Transverse colon (tissue), 4 donors: ENCODE measurements around the gene GTF2A1L. TPM values are rescaled to one million over a fixed set of nuclear protein-coding genes. Genes with fewer than 3 reads are reported as not detected.

Source experiments
- DNase-seq: peaks from one replicate; pipeline ENCODE4 v3.0.0-alpha.2; 2019
- H3K27ac ChIP-seq, 4 donors: fragments of 200-600 bp; sonication (generic); 2 replicates each; pipeline ENCODE4 v1.5.1; 2016 to 2018; ENCODE audit warnings: inconsistent platforms in 4 of 4
- H3K27me3 ChIP-seq: fragments of 200-600 bp; sonication (generic); 2 replicates; pipeline ENCODE4 v1.5.1; 2017; ENCODE audit warnings: inconsistent platforms
- H3K36me3 ChIP-seq, 4 donors: fragments of 200-600 bp; sonication (generic); 2 replicates each; pipeline ENCODE4 v1.5.1; 2017 to 2019; ENCODE audit warnings: inconsistent platforms in 4 of 4
- H3K4me1 ChIP-seq, 4 donors: fragments of 200-600 bp; sonication (generic); 2 replicates each; pipeline ENCODE4 v1.5.1; 2017 to 2020; ENCODE audit warnings: inconsistent platforms in 4 of 4
- H3K4me3 ChIP-seq, 4 donors: fragments of 200-600 bp; sonication (generic); 1 replicate in 1 of 4; 2 replicates in 3 of 4; pipeline versions ENCODE4 v1.5.1 to v1.6.1; 2017 to 2019; ENCODE audit warnings: inconsistent platforms in 4 of 4
- H3K9me3 ChIP-seq, 2 donors: fragments of 200-600 bp; sonication (generic); 2 replicates each; pipeline ENCODE4 v1.5.1; 2017 to 2019; ENCODE audit warnings: inconsistent platforms in 2 of 2
- EP300 ChIP-seq: sonication (generic); formaldehyde crosslinking; IDR thresholded peaks from one replicate; pipeline ENCODE4 v1.6.1; 2017; ENCODE audit warnings: antibody characterized with exemption, low read depth
- POLR2A ChIP-seq: fragments of 450-650 bp; IDR thresholded peaks from one replicate; pipeline ENCODE4 v1.6.1; 2016; ENCODE audit warnings: antibody characterized with exemption, mild to moderate bottlenecking, moderate library complexity
- POLR2AphosphoS5 ChIP-seq, 3 donors: sonication (generic); formaldehyde crosslinking; IDR thresholded peaks; one replicate each; pipeline ENCODE4 v1.6.1; 2016; ENCODE audit warnings: antibody characterized with exemption in 3 of 3
- WGBS, 2 donors: methylation state at CpG; one replicate each; pipeline ENCODE4 v1.1.5; 2018; ENCODE audit warnings: low coverage in 1 of 2; 5-methylcytosine and 5-hydroxymethylcytosine counted together
- in situ Hi-C, 4 donors: fragments of 200-750 bp; cut with MboI; loops; one replicate each; pipeline versions ENCODE4 v1.15.0 to v1.15.1; 2017; ENCODE audit warnings: low sequenced_read_pairs in 3 of 4, low pct_ligation_motif_present in 1 of 4, low pct_unique_long_range_greater_than_20kb in 1 of 4
- intact Hi-C: fragments of 100-400 bp; cut with DNase I; formaldehyde crosslinking; loops from one replicate; pipeline ENCODE4 v1.15.1; 2023; ENCODE audit warnings: low total_unique reads
- total RNA-seq, 4 donors: library from RNA; depleted of rRNA; stranded (reverse); fragments of >200 nt; gene quantifications; one replicate each; pipeline ENCODE4 v1.1.0, GENCODE V29; 2016
- TF ChIP-seq, protein P1 (sequence below), 5 experiments: fragments of 200-600 bp in 3 of 5; fragments of 450-650 bp in 2 of 5; sonication (generic) in 3 of 5; IDR thresholded peaks; 1 replicate in 2 of 5; 2 replicates in 3 of 5; pipeline ENCODE4 v1.5.1; 2016 to 2017; ENCODE audit warnings: antibody characterized with exemption in 5 of 5, inconsistent platforms in 3 of 5, mild to moderate bottlenecking in 2 of 5, moderate library complexity in 1 of 5

The GTF2A1L gene
- total RNA-seq, 4 donors from 2014 or later: 1.6 to 15.2 (median 9.2) TPM; not detected in 1

GRCh38 chr2:48624696-48625095 lies 7.0 kb downstream of the GTF2A1L start:
- TF ChIP-seq POLR2AphosphoS5 (IDR thresholded peaks at IDR 0.05) (no peak), POLR2A (no peak), EP300 (no peak)
- TF ChIP-seq, protein P1, sequence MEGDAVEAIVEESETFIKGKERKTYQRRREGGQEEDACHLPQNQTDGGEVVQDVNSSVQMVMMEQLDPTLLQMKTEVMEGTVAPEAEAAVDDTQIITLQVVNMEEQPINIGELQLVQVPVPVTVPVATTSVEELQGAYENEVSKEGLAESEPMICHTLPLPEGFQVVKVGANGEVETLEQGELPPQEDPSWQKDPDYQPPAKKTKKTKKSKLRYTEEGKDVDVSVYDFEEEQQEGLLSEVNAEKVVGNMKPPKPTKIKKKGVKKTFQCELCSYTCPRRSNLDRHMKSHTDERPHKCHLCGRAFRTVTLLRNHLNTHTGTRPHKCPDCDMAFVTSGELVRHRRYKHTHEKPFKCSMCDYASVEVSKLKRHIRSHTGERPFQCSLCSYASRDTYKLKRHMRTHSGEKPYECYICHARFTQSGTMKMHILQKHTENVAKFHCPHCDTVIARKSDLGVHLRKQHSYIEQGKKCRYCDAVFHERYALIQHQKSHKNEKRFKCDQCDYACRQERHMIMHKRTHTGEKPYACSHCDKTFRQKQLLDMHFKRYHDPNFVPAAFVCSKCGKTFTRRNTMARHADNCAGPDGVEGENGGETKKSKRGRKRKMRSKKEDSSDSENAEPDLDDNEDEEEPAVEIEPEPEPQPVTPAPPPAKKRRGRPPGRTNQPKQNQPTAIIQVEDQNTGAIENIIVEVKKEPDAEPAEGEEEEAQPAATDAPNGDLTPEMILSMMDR (IDR thresholded peaks at IDR 0.05): no peak
- no peaks in the 10 kb centered on the region for H3K4me1 ChIP-seq
- WGBS, 2 donors: 48 to 77% methylated on average over 2 of the region's 2 CpGs
- H3K27me3 ChIP-seq: no peaks in the 10 kb centered on the region
- intact Hi-C loops: no loop called here
- in situ Hi-C loops: no loop called here
- H3K27ac ChIP-seq: no peak overlapping the region
- H3K4me3 ChIP-seq: no peak overlapping the region
- H3K36me3 ChIP-seq: no peaks in the 10 kb centered on the region
- H3K9me3 ChIP-seq: no peaks in the 10 kb centered on the region
- no peak for DNase-seq

GRCh38 chr2:48626047-48626446 lies 8.4 kb downstream of the GTF2A1L start:
- intact Hi-C loops (no loop called here), in situ Hi-C loops (no loop called here)
- H3K36me3 ChIP-seq: no peaks in the 10 kb centered on the region

GRCh38 chr2:48633143-48633542 lies 15.5 kb downstream of the GTF2A1L start:
- Histone ChIP-seq H3K27me3 (no peaks in the 10 kb centered on the region), H3K4me3 (no peak overlapping the region), H3K27ac (no peak overlapping the region), H3K4me1 (no peaks in the 10 kb centered on the region), H3K9me3 (no peaks in the 10 kb centered on the region), H3K36me3 (no peaks in the 10 kb centered on the region)
- TF ChIP-seq POLR2AphosphoS5 (IDR thresholded peaks at IDR 0.05): no peak
- TF ChIP-seq POLR2A: no peak
- TF ChIP-seq, protein P1 (IDR thresholded peaks at IDR 0.05): no peak
- no peak for TF ChIP-seq EP300
- intact Hi-C loops (no loop called here), in situ Hi-C loops (no loop called here)
- no peak for DNase-seq
- WGBS, 2 donors: 76 to 78% methylated on average over 5 of the region's 5 CpGs

More at GRCh38 chr2:48626047-48626446, 8.4 kb downstream of the GTF2A1L start:
- Histone ChIP-seq H3K27me3 (no peaks in the 10 kb centered on the region), H3K9me3 (no peaks in the 10 kb centered on the region), H3K4me3 (no peak overlapping the region), H3K4me1 (no peaks in the 10 kb centered on the region), H3K27ac (no peak overlapping the region)
- TF ChIP-seq POLR2AphosphoS5 (IDR thresholded peaks at IDR 0.05) (no peak), POLR2A (no peak), EP300 (no peak)
- TF ChIP-seq, protein P1 (IDR thresholded peaks at IDR 0.05): no peak
- no peak for DNase-seq

DNA sequence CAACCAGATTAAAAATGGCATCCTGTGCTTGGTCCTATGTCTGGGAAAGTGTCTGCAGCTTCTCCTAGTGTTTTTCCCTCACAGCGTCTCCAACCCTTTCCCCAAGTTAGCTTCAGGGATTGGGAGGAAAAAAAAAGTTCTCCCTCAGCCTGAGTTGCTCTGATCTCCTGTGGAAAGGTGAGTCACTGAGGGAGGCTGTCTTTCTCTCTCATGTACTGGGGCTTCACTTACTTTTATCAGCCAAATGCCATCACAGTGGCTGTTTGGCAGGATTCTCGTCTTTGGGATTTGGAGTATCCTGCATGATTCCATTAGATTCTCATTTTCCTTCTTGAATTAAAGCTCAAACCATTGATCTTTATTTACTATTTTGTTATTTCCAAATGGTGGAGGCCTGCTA lies 18.1 kb downstream of the GTF2A1L start:
- no peak for DNase-seq
- H3K27ac ChIP-seq: no peak overlapping the region
- no peaks in the 10 kb centered on the region for H3K9me3 ChIP-seq
- H3K4me1 ChIP-seq: no peaks in the 10 kb centered on the region
- no peaks in the 10 kb centered on the region for H3K36me3 ChIP-seq
- WGBS, 2 donors: 50 to 78% methylated on average over 1 to 2 of the region's 2 CpGs
- H3K4me3 ChIP-seq: no peak overlapping the region
- in situ Hi-C loops: no loop called here
- no peaks in the 10 kb centered on the region for H3K27me3 ChIP-seq
- intact Hi-C loops: no loop called here
- TF ChIP-seq EP300 (no peak), POLR2A (no peak), POLR2AphosphoS5 (IDR thresholded peaks at IDR 0.05) (no peak)
- TF ChIP-seq, protein P1 (IDR thresholded peaks at IDR 0.05): no peak
